ENCODE data around the gene PTPRD. TPM values are rescaled to one million over a fixed set of nuclear protein-coding genes. Genes with fewer than 3 reads are reported as not detected.

PTPRD gene
- total RNA-seq, 4 donors from 2014 or later, result 85.8 to 169 (median 135) TPM

GRCh38 chr9:9874270-9874669, 738.5 kb downstream of the PTPRD start:
- no peak overlapping the region for H3K27ac ChIP-seq
- no peaks in the 10 kb centered on the region for H3K27me3 ChIP-seq
- no peak overlapping the region for H3K4me3 ChIP-seq
- no peaks in the 10 kb centered on the region for H3K36me3 ChIP-seq
- H3K4me1 ChIP-seq, result no peaks in the 10 kb centered on the region
- DNase-seq, result no peak
- TF ChIP-seq POLR2A (IDR thresholded peaks at IDR 0.05), result no peak
- TF ChIP-seq, protein P1, sequence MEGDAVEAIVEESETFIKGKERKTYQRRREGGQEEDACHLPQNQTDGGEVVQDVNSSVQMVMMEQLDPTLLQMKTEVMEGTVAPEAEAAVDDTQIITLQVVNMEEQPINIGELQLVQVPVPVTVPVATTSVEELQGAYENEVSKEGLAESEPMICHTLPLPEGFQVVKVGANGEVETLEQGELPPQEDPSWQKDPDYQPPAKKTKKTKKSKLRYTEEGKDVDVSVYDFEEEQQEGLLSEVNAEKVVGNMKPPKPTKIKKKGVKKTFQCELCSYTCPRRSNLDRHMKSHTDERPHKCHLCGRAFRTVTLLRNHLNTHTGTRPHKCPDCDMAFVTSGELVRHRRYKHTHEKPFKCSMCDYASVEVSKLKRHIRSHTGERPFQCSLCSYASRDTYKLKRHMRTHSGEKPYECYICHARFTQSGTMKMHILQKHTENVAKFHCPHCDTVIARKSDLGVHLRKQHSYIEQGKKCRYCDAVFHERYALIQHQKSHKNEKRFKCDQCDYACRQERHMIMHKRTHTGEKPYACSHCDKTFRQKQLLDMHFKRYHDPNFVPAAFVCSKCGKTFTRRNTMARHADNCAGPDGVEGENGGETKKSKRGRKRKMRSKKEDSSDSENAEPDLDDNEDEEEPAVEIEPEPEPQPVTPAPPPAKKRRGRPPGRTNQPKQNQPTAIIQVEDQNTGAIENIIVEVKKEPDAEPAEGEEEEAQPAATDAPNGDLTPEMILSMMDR (IDR thresholded peaks at IDR 0.05), result no peak
- H3K9me3 ChIP-seq, result no peaks in the 10 kb centered on the region

DNA sequence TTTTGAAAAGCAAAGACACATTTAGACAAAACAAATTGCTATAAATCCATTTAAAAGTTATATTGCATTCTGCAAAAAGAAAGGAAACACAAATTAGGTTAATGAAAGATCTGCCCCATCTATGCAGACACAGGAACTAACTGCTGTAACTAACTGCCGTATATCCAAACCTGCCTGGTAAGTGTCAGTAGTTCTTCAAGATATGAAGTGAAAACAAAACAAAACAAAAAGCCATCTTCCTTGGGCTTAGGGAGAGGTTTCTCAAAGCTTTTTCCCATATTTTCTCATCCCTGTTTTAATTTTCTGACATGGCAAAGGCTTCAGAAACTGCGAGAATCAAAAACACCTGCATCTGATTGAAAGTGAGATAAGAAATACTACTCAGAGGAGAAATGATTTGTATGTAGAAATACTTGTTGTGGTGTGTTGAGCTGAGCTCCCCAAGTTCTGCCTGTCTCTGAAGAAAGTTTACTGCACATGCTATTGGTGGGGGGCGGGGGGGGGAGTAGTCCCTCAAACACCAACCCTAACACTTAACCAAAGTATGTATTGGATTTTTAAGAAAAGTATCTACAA, 750.5 kb downstream of the PTPRD start:
- no peak overlapping the region for H3K27ac ChIP-seq
- no peak overlapping the region for H3K4me3 ChIP-seq
- no peaks in the 10 kb centered on the region for H3K9me3 ChIP-seq
- TF ChIP-seq POLR2A (IDR thresholded peaks at IDR 0.05), result no peak
- TF ChIP-seq, protein P1 (IDR thresholded peaks at IDR 0.05), result no peak
- no peak for DNase-seq
- H3K4me1 ChIP-seq, result no peaks in the 10 kb centered on the region
- H3K27me3 ChIP-seq, result no peaks in the 10 kb centered on the region
- H3K36me3 ChIP-seq, result no peaks in the 10 kb centered on the region

GRCh38 chr9:9855177-9856078, 757.4 kb downstream of the PTPRD start:
- Histone ChIP-seq H3K4me3 (no peak overlapping the region), H3K27me3 (no peaks in the 10 kb centered on the region), H3K9me3 (no peaks in the 10 kb centered on the region), H3K36me3 (no peaks in the 10 kb centered on the region), H3K4me1 (no peaks in the 10 kb centered on the region), H3K27ac (no peak overlapping the region)
- DNase-seq, result no peak
- TF ChIP-seq POLR2A (IDR thresholded peaks at IDR 0.05), result no peak
- TF ChIP-seq, protein P1 (IDR thresholded peaks at IDR 0.05), result no peak

- TF ChIP-seq POLR2A (IDR thresholded peaks at IDR 0.05), result no peak
- TF ChIP-seq, protein P1 (IDR thresholded peaks at IDR 0.05), result no peak
- DNase-seq, result no peak
- no peaks in the 10 kb centered on the region for H3K36me3 ChIP-seq
- no peaks in the 10 kb centered on the region for H3K4me1 ChIP-seq
- no peak overlapping the region for H3K27ac ChIP-seq
- H3K4me3 ChIP-seq, result no peak overlapping the region
- no peaks in the 10 kb centered on the region for H3K27me3 ChIP-seq
- no peaks in the 10 kb centered on the region for H3K9me3 ChIP-seq
Measured at GRCh38 chr9:9847750-9848149, 765.1 kb downstream of the PTPRD start.

DNA sequence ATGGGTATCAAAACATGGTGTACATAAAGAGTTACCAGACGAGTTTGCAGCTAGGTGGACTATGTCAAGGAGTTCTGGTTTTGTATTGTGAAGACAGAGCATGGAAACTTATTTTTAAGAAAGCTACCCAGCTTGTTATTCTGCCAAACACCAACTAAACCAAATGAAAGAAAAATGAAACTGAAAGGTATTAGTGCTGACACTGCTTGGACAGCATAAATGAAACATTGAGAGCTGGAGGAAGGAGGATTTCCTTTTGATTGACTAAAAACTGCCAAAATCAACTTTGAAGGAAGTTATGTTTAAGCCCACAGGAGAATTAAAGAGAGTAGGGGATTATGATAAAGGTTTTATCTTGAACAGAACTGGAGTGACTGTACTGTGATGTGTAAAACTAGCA, 766.2 kb downstream of the PTPRD start:
- Histone ChIP-seq H3K36me3 (no peaks in the 10 kb centered on the region), H3K9me3 (no peaks in the 10 kb centered on the region), H3K27ac (no peak overlapping the region), H3K4me3 (no peak overlapping the region), H3K4me1 (no peaks in the 10 kb centered on the region), H3K27me3 (no peaks in the 10 kb centered on the region)
- no peak for DNase-seq
- TF ChIP-seq POLR2A (IDR thresholded peaks at IDR 0.05), result no peak

GRCh38 chr9:9820436-9820835, 792.4 kb downstream of the PTPRD start:
- Histone ChIP-seq H3K27me3 (no peaks in the 10 kb centered on the region), H3K4me3 (no peak overlapping the region), H3K4me1 (no peaks in the 10 kb centered on the region), H3K36me3 (no peaks in the 10 kb centered on the region), H3K9me3 (no peaks in the 10 kb centered on the region), H3K27ac (no peak overlapping the region)
- DNase-seq, result no peak
- no peak for TF ChIP-seq POLR2A (IDR thresholded peaks at IDR 0.05)
- TF ChIP-seq, protein P1 (IDR thresholded peaks at IDR 0.05), result no peak

Data from Peyer's patch (tissue), 4 donors.